Measurements from ENCODE around the gene RPEL1.

Gene RPEL1

DNA sequence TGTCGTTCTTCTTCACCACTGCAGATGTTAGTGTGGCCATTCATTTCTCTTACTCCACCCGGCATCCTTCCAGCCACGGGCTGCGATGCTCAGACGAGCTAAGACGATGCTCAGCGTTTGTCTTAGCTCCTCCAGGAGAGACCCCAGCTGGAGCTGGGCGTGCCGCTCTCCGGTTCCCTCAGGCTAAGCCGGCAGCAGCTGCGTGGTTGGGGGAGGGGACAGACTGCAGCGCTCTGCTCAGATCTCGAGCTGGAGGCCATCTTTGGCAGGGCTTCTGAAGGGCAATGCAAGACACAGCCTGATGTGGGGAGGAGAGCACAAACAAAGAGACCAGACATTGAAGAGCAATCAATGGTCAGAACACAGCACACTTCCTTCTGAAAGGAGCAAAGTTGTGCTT lies 36.1 kb downstream of the RPEL1 start:
- no peak for DNase-seq

DNA sequence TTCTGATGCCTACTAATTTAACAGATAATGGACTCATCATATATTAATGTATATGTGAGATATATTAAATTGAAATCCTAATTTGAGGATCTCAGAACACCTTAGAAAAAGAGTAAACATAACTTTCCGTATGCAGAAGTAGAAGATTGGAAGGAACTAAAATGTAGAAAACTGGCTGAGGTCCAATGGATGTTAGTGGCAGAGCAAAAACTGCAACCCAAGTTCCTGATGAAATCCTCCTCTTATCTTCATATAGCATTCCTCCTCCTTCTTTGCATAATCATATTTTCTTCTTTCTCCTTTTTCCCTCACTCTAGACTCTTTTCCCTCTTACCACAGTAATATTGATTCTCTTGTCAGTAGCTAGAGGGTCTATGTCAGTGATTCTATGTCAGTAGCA lies 37.3 kb downstream of the RPEL1 start:
- DNase-seq = no peak

- DNase-seq = no peak
Observed at GRCh38 chr10:103284170-103284569, 38.5 kb downstream of the RPEL1 start.

GRCh38 chr10:103287992-103288391 lies 42.3 kb downstream of the RPEL1 start:
- no peak for DNase-seq

DNA sequence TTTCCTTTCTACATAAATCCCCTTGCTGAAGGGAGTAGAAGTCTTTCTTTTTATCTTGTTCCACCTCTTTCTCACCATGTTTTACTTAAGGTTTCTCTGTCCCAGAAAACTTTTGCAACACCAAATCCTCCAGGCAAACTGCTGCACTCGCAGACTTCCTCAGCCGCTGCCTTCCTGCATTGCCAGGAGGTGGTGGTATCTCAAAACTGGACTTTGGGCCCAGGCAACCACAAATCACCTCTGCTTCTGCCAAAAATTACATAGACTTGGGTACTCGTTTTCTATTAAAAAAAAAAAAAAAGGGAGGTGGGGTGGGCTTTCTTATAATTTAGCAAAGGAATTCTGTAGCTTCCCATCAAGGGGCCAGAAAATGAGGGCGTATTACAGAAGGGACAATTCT lies 45.9 kb downstream of the RPEL1 start:
- DNase-seq = no peak

DNA sequence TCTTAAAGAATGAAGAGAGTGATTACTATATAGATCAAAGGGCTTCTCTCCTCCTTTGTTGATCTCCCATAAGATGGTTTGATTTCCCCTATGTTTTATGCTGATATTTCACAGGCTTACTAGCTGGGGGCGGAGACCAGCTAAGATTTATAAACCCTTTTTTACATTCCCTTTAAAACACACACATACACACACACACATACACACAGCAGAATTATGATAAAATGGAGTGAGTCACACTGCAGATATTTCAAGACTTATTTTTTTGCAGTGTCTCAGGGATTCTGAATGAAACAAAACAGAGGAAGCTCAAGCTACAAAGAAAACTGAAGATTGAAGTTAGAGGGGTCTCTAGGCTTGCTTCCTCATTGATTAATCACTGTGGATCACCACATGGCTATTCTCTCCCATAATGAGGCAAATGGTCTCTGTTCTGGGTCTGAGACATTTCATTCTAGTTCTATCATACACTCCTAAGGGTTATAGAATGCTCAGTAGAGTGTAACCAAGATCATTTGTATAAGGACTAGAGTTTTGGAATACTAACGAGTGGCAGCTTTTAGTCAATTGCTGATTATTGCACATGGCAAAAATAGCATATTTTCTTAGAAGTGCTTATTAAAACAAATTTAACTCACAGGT lies 49.8 kb downstream of the RPEL1 start:
- no peak for DNase-seq
